Neural cell (in vitro differentiated cells): Measurements from ENCODE around the gene C19orf73. TPM values are rescaled to one million over a fixed set of nuclear protein-coding genes. Genes with fewer than 3 reads are reported as not detected.

Experiments
- H2AFZ ChIP-seq: fragments of 200-600, 300-800 bp; sonication (generic), shearing (Covaris generic); 2 replicates; pipeline ENCODE4 v1.6.0; 2014; ENCODE audit warnings: low read depth, mild to moderate bottlenecking, antibody characterized with exemption, low read length, moderate library complexity
- H3F3A ChIP-seq: fragments of 200-600 bp; shearing (Covaris generic); 2 replicates; pipeline ENCODE4 v1.6.1; 2016; ENCODE audit warnings: mild to moderate bottlenecking, moderate library complexity, mixed read lengths, antibody characterized with exemption, low read length; ENCODE audit not compliant: insufficient read depth, poor library complexity, severe bottlenecking
- H3K27ac ChIP-seq: fragments of 200-600, 300-800 bp; sonication (generic), shearing (Covaris generic); 2 replicates; pipeline ENCODE4 v1.5.1; 2014; ENCODE audit warnings: mild to moderate bottlenecking, low read length, moderate library complexity
- H3K27me3 ChIP-seq: fragments of 300-800, 200-600 bp; sonication (generic), shearing (Covaris generic); 2 replicates; pipeline ENCODE4 v1.6.0; 2014; ENCODE audit warnings: mild to moderate bottlenecking, low read depth, low read length, moderate library complexity; ENCODE audit not compliant: insufficient read depth
- H3K36me3 ChIP-seq: fragments of 300-800, 200-600 bp; sonication (generic), shearing (Covaris generic); 2 replicates; pipeline ENCODE4 v1.5.1; 2014; ENCODE audit warnings: mild to moderate bottlenecking, antibody characterized with exemption, low read length, moderate library complexity; ENCODE audit not compliant: insufficient read depth
- H3K4me2 ChIP-seq: fragments of 300-800, 200-600 bp; sonication (generic), shearing (Covaris generic); 2 replicates; pipeline ENCODE4 v1.6.0; 2014; ENCODE audit warnings: mild to moderate bottlenecking, low read length
- H3K4me3 ChIP-seq: fragments of 300-800, 200-600 bp; sonication (generic), shearing (Covaris generic); 2 replicates; pipeline ENCODE4 v1.5.1; 2014; ENCODE audit warnings: mild to moderate bottlenecking, low read length, moderate library complexity
- H3K79me2 ChIP-seq: fragments of 200-600 bp; shearing (Covaris generic); replicated peaks from 2 replicates; pipeline ENCODE4 v1.6.0; 2014; ENCODE audit warnings: mild to moderate bottlenecking, low read length, moderate library complexity; ENCODE audit not compliant: insufficient read depth
- H3K9ac ChIP-seq: fragments of 300-800, 200-600 bp; sonication (generic), shearing (Covaris generic); 2 replicates; pipeline ENCODE4 v1.6.1; 2016; ENCODE audit warnings: mild to moderate bottlenecking, low read length, mixed read lengths
- H3K9me2 ChIP-seq: fragments of 200-600 bp; shearing (Covaris generic); 2 replicates; pipeline ENCODE4 v1.6.1; 2016; ENCODE audit warnings: mild to moderate bottlenecking, low read length, mixed read lengths; ENCODE audit not compliant: insufficient read depth
- H3K9me3 ChIP-seq: fragments of 200-600, 300-800 bp; sonication (generic), shearing (Covaris generic); 2 replicates; pipeline ENCODE4 v1.6.1; 2016; ENCODE audit warnings: mild to moderate bottlenecking, mixed run types, low read length, moderate library complexity, mixed read lengths
- H4K20me1 ChIP-seq: fragments of 200-600 bp; shearing (Covaris generic); 2 replicates; pipeline ENCODE4 v1.6.1; 2016; ENCODE audit warnings: mild to moderate bottlenecking, mixed run types; ENCODE audit not compliant: insufficient read depth
- EP300 ChIP-seq: fragments of 450-650 bp; conservative IDR thresholded peaks from 2 replicates; pipeline ENCODE4 v1.6.1; 2014; ENCODE audit warnings: antibody characterized with exemption, mild to moderate bottlenecking, moderate library complexity; ENCODE audit not compliant: poor library complexity, severe bottlenecking
- EZH2 ChIP-seq: fragments of 200-600, 300-800 bp; shearing (Covaris generic), sonication (generic); IDR thresholded peaks from 2 replicates; pipeline ENCODE4 v1.6.1; 2014; ENCODE audit warnings: antibody characterized with exemption, low read length, borderline replicate concordance, mild to moderate bottlenecking; ENCODE audit not compliant: insufficient read depth, poor library complexity, severe bottlenecking
- MXI1 ChIP-seq: fragments of 450-650 bp; conservative IDR thresholded peaks from 2 replicates; pipeline ENCODE4 v1.6.1; 2014; ENCODE audit warnings: antibody characterized with exemption, mild to moderate bottlenecking; ENCODE audit not compliant: poor library complexity, severe bottlenecking
- POLR2AphosphoS5 ChIP-seq: IDR thresholded peaks from 2 replicates; pipeline ENCODE4 v1.6.1; 2012
- RAD21 ChIP-seq: fragments of 450-650 bp; conservative IDR thresholded peaks from 2 replicates; pipeline ENCODE4 v1.6.1; 2014; ENCODE audit warnings: antibody characterized with exemption, mild to moderate bottlenecking, moderate library complexity
- REST ChIP-seq: IDR thresholded peaks from 2 replicates; pipeline ENCODE4 v1.6.1; 2012; ENCODE audit warnings: borderline replicate concordance
- SMC3 ChIP-seq: fragments of 450-650 bp; conservative IDR thresholded peaks from 2 replicates; pipeline ENCODE4 v1.6.1; 2014; ENCODE audit warnings: antibody characterized with exemption, mild to moderate bottlenecking, moderate library complexity; ENCODE audit not compliant: poor library complexity
- TAF1 ChIP-seq: IDR thresholded peaks from 2 replicates; pipeline ENCODE4 v1.6.1; 2012; ENCODE audit warnings: low read depth
- polyA plus RNA-seq: library from polyadenylated mRNA; depleted of rRNA; stranded (reverse); fragments of >200 nt; gene quantifications from 2 replicates; pipeline ENCODE4 v1.2.3, GENCODE V29; 2014
- TF ChIP-seq, protein P1 (sequence below): fragments of 450-650 bp; IDR thresholded peaks from 2 replicates; pipeline ENCODE4 v1.5.1; 2014; ENCODE audit warnings: antibody characterized with exemption, mild to moderate bottlenecking, moderate library complexity; ENCODE audit not compliant: poor library complexity, severe bottlenecking

C19orf73 gene
- polyA plus RNA-seq, 1 donor from 2014 or later = 8.4 TPM

DNA sequence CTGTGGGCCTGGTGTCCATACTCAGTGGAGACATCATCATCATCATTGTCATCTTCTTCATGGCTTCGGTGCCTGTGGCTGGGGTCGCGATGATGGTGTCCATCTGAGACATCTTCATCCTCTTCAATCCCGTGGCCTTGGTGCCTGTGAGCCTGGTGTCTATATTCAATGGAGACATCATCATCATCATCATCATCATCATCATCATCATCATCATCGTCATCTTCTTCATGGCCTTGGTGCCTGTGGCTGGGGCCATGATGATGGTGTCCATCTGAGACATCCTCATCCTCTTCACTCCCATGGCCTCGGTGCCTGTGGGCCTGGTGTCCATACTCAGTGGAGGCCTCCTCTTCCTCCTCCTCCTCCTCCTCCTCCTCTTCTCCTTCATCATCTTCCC is 35.3 kb upstream of the C19orf73 start:
- Histone ChIP-seq H3K79me2 (no peaks in the 10 kb centered on the region), H3K4me3 (no peak overlapping the region), H3K27ac (no peak overlapping the region), H3K27me3 (no peaks in the 10 kb centered on the region), H3K36me3 (no peaks in the 10 kb centered on the region), H3K4me2 (no peak overlapping the region), H2AFZ (no peak overlapping the region), H3K9ac (no peak overlapping the region), H3K9me2 (no peaks in the 10 kb centered on the region), H4K20me1 (no peaks in the 10 kb centered on the region), H3K9me3 (no peaks in the 10 kb centered on the region), H3F3A (no peaks in the 10 kb centered on the region)
- no peak for TF ChIP-seq EZH2

GRCh38 chr19:49153167-49153809 is 34.3 kb upstream of the C19orf73 start:
- Histone ChIP-seq H3K9me2 (no peaks in the 10 kb centered on the region), H3K9ac (no peak overlapping the region), H3F3A (no peaks in the 10 kb centered on the region), H2AFZ (no peak overlapping the region), H3K9me3 (no peaks in the 10 kb centered on the region), H3K27me3 (no peaks in the 10 kb centered on the region), H3K36me3 (no peaks in the 10 kb centered on the region), H3K4me3 (no peak overlapping the region), H3K79me2 (no peaks in the 10 kb centered on the region), H3K4me2 (no peak overlapping the region), H3K27ac (no peak overlapping the region), H4K20me1 (no peaks in the 10 kb centered on the region)
- TF ChIP-seq SMC3 (no peak), EP300 (no peak), EZH2 (no peak), POLR2AphosphoS5 (no peak), MXI1 (no peak), TAF1 (no peak), REST (no peak), RAD21 (no peak)
- TF ChIP-seq, protein P1, sequence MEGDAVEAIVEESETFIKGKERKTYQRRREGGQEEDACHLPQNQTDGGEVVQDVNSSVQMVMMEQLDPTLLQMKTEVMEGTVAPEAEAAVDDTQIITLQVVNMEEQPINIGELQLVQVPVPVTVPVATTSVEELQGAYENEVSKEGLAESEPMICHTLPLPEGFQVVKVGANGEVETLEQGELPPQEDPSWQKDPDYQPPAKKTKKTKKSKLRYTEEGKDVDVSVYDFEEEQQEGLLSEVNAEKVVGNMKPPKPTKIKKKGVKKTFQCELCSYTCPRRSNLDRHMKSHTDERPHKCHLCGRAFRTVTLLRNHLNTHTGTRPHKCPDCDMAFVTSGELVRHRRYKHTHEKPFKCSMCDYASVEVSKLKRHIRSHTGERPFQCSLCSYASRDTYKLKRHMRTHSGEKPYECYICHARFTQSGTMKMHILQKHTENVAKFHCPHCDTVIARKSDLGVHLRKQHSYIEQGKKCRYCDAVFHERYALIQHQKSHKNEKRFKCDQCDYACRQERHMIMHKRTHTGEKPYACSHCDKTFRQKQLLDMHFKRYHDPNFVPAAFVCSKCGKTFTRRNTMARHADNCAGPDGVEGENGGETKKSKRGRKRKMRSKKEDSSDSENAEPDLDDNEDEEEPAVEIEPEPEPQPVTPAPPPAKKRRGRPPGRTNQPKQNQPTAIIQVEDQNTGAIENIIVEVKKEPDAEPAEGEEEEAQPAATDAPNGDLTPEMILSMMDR = no peak

- Histone ChIP-seq H3K79me2 (no peaks in the 10 kb centered on the region), H3K36me3 (no peaks in the 10 kb centered on the region), H3K9me3 (no peaks in the 10 kb centered on the region), H4K20me1 (no peaks in the 10 kb centered on the region), H3K4me2 (no peak overlapping the region), H3K9me2 (no peaks in the 10 kb centered on the region), H3F3A (no peaks in the 10 kb centered on the region), H3K9ac (no peak overlapping the region), H3K27ac (no peak overlapping the region), H2AFZ (no peak overlapping the region), H3K4me3 (peak overlapping the region; percentile 96), H3K27me3 (no peaks in the 10 kb centered on the region)
- no peak for TF ChIP-seq SMC3
- no peak for TF ChIP-seq TAF1
- TF ChIP-seq EZH2 = no peak
- no peak for TF ChIP-seq REST
- no peak for TF ChIP-seq MXI1
- no peak for TF ChIP-seq POLR2AphosphoS5
- TF ChIP-seq RAD21 = no peak
- TF ChIP-seq, protein P1 = no peak
These were observed 33.2 kb upstream of the C19orf73 start for GRCh38 chr19:49152119-49152550.
